GM12878 (cell line): ENCODE data around the gene ADCY7. TPM values are rescaled to one million over a fixed set of nuclear protein-coding genes. Genes with fewer than 3 reads are reported as not detected.

Experiments used
- ATAC-seq: fragments of 200-7000 bp; cut with Tn5 transposase; 3 replicates; pipeline ENCODE4 v1.9.1; 2020; ENCODE audit warnings: mild to moderate bottlenecking, moderate library complexity
- BruUV-seq: library from RNA; stranded (reverse); fragments of 400-500 nt; replicated peaks from 2 replicates; lab custom pipeline; 2021; lab: Mats Ljungman, UMichigan
- CTCF ChIA-PET: fragments of 300-600 bp; sonication (Branson Sonifier 250); formaldehyde crosslinking; extraction: SDS; loops from one replicate; lab custom pipeline; 2021; ENCODE audit warnings: inconsistent platforms; lab: Yijun Ruan, JAX
- POLR2A ChIA-PET: fragments of 350-600 bp; formaldehyde crosslinking; extraction: SDS; loops from one replicate; lab custom pipeline; 2021; ENCODE audit warnings: inconsistent platforms; lab: Charles Lee
- RAD21 ChIA-PET: fragments of 300-600 bp; sonication (Branson Sonifier 250); formaldehyde crosslinking; loops from one replicate; lab custom pipeline; 2023; ENCODE audit warnings: antibody characterized with exemption; ENCODE audit not compliant: unreplicated experiment; lab: Charles Lee
- SMC1A ChIA-PET: fragments of 300-600 bp; sonication (Branson Sonifier 250); formaldehyde crosslinking; loops from one replicate; lab custom pipeline; 2023; ENCODE audit not compliant: unreplicated experiment, uncharacterized antibody; lab: Charles Lee
- DNase-seq: peaks from one replicate; pipeline ENCODE4 v3.0.0-alpha.2; 2011; ENCODE audit warnings: low read depth, low spot score
- FAIRE-seq: peaks from 3 replicates; lab custom pipeline; 2011; peaks lifted over from hg19 to GRCh38; lab: Jason Lieb, UNC
- H2AFZ ChIP-seq: 2 replicates; pipeline ENCODE4 v1.6.0; 2011; ENCODE audit warnings: low read depth, low read length, control low read depth; ENCODE audit not compliant: control insufficient read depth
- H3K27ac ChIP-seq: 2 replicates; pipeline ENCODE4 v1.5.1; 2011; ENCODE audit warnings: control low read depth; ENCODE audit not compliant: control insufficient read depth, insufficient read depth
- H3K27me3 ChIP-seq, 2 experiments: replicated peaks in 1 of 2; 2 replicates each; pipeline versions ENCODE4 v1.6.0 to v1.6.1; 2011; ENCODE audit warnings: low read length in 1 of 2; ENCODE audit not compliant: control insufficient read depth in 2 of 2, insufficient read depth in 2 of 2
- H3K36me3 ChIP-seq, 2 experiments: 2 replicates each; pipeline ENCODE4 v1.5.1; 2011; ENCODE audit warnings: low read length in 1 of 2; ENCODE audit not compliant: control insufficient read depth in 2 of 2, insufficient read depth in 2 of 2
- H3K4me1 ChIP-seq: 2 replicates; pipeline ENCODE4 v1.6.1; 2011; ENCODE audit warnings: mild to moderate bottlenecking, low read length, moderate library complexity, mixed read lengths; ENCODE audit not compliant: control insufficient read depth, insufficient read depth
- H3K4me2 ChIP-seq: 2 replicates; pipeline ENCODE4 v1.6.0; 2011; ENCODE audit warnings: control low read depth; ENCODE audit not compliant: control insufficient read depth, insufficient read depth
- H3K4me3 ChIP-seq: fragments of 200-600 bp; sonication (generic); 2 replicates; pipeline ENCODE4 v1.5.1; 2016
- H3K79me2 ChIP-seq: 2 replicates; pipeline ENCODE4 v1.6.0; 2011; ENCODE audit warnings: low read length; ENCODE audit not compliant: control insufficient read depth, insufficient read depth
- H3K9ac ChIP-seq: 2 replicates; pipeline ENCODE4 v1.8.0; 2011; ENCODE audit warnings: low read length, control low read depth, mixed read lengths; ENCODE audit not compliant: control insufficient read depth, insufficient read depth
- H3K9me3 ChIP-seq: replicated peaks from 3 replicates; pipeline ENCODE4 v1.5.1; 2011; ENCODE audit warnings: mild to moderate bottlenecking, low read length; ENCODE audit not compliant: control insufficient read depth, insufficient read depth
- H4K20me1 ChIP-seq: 2 replicates; pipeline ENCODE4 v1.6.0; 2011; ENCODE audit not compliant: control insufficient read depth, insufficient read depth
- BCL11A ChIP-seq: IDR thresholded peaks from 2 replicates; pipeline ENCODE4 v1.6.1; 2011; ENCODE audit warnings: low read depth, low read length
- KLF5 ChIP-seq: fragments of 450-650 bp; IDR thresholded peaks from 2 replicates; pipeline ENCODE4 v1.6.1; 2014; ENCODE audit warnings: mild to moderate bottlenecking; ENCODE audit not compliant: partially characterized antibody
- NR2C2 ChIP-seq: IDR thresholded peaks from 2 replicates; pipeline ENCODE4 v1.6.1; 2011; ENCODE audit warnings: borderline replicate concordance, low read depth; ENCODE audit not compliant: control insufficient read depth, insufficient read length
- POLR2A ChIP-seq: IDR thresholded peaks from 2 replicates; pipeline ENCODE4 v1.6.1; 2011; ENCODE audit warnings: low read depth, mild to moderate bottlenecking, low read length
- WGBS: methylation state at CpG from one replicate; pipeline ENCODE4 v1.1.6; 2016; ENCODE audit warnings: low lambda C conversion rate; ENCODE audit not compliant: insufficient replicate concordance, insufficient coverage; ENCODE audit errors: missing lambda C conversion rate; 5-methylcytosine and 5-hydroxymethylcytosine counted together
- in situ Hi-C: fragments of 300-500 bp; cut with MboI; formaldehyde crosslinking; loops from 9 replicates; pipeline ENCODE4 v1.14.3; 2018; ENCODE audit warnings: mixed read lengths
- intact Hi-C: fragments of 100-400 bp; cut with micrococcal nuclease; formaldehyde crosslinking; loops from one replicate; pipeline ENCODE4 v1.14.2; 2022; ENCODE audit not compliant: unreplicated experiment
- polyA plus RNA-seq, 11 experiments: library from polyadenylated mRNA; depleted of rRNA in 4 of 11; unstranded in 6 of 11; stranded (reverse) in 5 of 11; fragments of >200 nt; fragmentation: Nextera tagmentation in 4 of 11; fragmentation: Illumina TruSeq in 1 of 11; extraction: Ambion mirVana in 4 of 11; extraction: Trizol in 1 of 11; gene quantifications; 1 replicate in 1 of 11; 2 replicates in 10 of 11; pipeline versions ENCODE4 v1.2.1 to v1.2.3, GENCODE V29; 2011 to 2016; ENCODE audit warnings: inconsistent platforms in 2 of 11, missing spikeins in 2 of 11, low read depth in 1 of 11
- total RNA-seq, 4 experiments: library from RNA; depleted of rRNA in 3 of 4; stranded (reverse); fragments of >200 nt in 3 of 4; fragmentation: Illumina TruSeq in 1 of 4; extraction: Trizol in 1 of 4; gene quantifications; 2 replicates each; pipeline versions ENCODE4 v1.2.1 to v1.2.3, GENCODE V29; 2013 to 2021
- TF ChIP-seq, protein P1 (sequence below): IDR thresholded peaks from 2 replicates; pipeline ENCODE4 v1.6.1; 2012; ENCODE audit warnings: mild to moderate bottlenecking, low read depth, low read length
- TF ChIP-seq, protein P2 (sequence below): fragments of 450-650 bp; IDR thresholded peaks from 2 replicates; pipeline ENCODE4 v1.6.1; 2016; ENCODE audit warnings: mild to moderate bottlenecking
- TF ChIP-seq, protein P3 (sequence below): IDR thresholded peaks from 2 replicates; pipeline ENCODE4 v1.6.1; 2011; ENCODE audit warnings: mild to moderate bottlenecking, low read depth, low read length, moderate library complexity; ENCODE audit not compliant: insufficient replicate concordance

Gene ADCY7
- total and polyA plus RNA-seq, 10 of the 15 experiments (the other 5 are each of a cell fraction or from before 2014, with no cell fraction given) = 1.2 to 87.9 (median 24.4) TPM

DNA sequence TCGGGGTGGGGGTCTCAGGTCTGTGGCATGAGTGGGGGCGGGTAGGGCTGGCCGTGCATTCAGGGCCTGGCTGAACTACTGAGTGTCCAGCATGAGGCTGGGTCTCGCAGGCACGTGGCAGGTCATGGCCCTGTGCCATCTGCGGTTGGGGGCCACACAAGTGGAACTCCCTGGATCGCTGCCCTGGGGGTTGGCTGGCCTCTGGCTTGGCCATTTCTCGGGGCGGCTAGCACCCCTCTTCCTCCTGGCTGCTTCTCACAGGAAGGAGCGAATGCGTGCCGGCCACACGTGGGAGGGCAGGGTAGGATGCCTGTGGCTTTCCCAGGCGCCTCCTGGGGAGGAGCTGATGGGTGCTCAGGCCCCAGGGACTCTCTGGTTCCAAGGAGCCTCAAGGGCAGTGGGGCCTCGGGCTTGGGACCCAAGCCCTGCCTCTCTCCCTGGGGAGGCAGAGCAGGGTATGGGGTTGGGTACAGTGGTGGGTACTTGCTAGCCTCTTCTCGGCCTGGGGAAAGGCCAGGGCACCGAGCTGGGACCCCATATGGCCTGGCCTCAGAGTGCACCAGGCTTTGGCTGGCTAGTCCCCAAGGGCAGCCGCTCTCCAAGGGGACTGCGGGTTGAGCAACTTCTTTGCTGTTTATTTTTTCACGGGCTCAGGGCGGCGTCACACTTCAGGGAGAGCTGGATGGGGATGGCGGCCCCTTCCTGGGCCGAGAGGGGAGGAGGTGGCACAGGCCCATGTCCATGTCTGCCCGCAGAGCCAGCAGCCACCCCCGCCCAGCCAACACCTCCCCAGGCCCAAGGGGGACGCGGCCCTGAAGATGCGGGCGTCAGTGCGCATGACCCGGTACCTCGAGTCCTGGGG, 37.5 kb downstream of the ADCY7 start:
- H3K79me2 ChIP-seq = no peaks in the 10 kb centered on the region
- no peaks in the 10 kb centered on the region for H3K9me3 ChIP-seq
- ChIA-PET POLR2A (no interaction called here), RAD21 (interaction anchor here (0.6 kb wide), 1 partner anchor 15 kb away, joined by 3 read pairs; no protein-coding TSS in a partner anchor), SMC1A (no interaction called here), CTCF (no interaction called here)
- H3K4me3 ChIP-seq = no peak overlapping the region
- no peak overlapping the region for H3K9ac ChIP-seq
- H3K4me1 ChIP-seq = no peaks in the 10 kb centered on the region
- intact Hi-C loops = no loop called here
- H4K20me1 ChIP-seq = no peaks in the 10 kb centered on the region
- no TSS peak for BruUV-seq
- in situ Hi-C loops = no loop called here
- WGBS = 91% methylated on average over 30 of the region's 33 CpGs
- no peak overlapping the region for H3K27ac ChIP-seq
- ATAC-seq (no peak), DNase-seq (no peak), FAIRE-seq (no peak)
- no peak overlapping the region for H2AFZ ChIP-seq
- H3K27me3 ChIP-seq = no peaks in the 10 kb centered on the region
- TF ChIP-seq POLR2A = peak; percentile 44
- TF ChIP-seq BCL11A = no peak
- no peak overlapping the region for H3K4me2 ChIP-seq
- peaks cover 8 to 18% of the 10 kb centered on the region in 2 experiments for H3K36me3 ChIP-seq

DNA sequence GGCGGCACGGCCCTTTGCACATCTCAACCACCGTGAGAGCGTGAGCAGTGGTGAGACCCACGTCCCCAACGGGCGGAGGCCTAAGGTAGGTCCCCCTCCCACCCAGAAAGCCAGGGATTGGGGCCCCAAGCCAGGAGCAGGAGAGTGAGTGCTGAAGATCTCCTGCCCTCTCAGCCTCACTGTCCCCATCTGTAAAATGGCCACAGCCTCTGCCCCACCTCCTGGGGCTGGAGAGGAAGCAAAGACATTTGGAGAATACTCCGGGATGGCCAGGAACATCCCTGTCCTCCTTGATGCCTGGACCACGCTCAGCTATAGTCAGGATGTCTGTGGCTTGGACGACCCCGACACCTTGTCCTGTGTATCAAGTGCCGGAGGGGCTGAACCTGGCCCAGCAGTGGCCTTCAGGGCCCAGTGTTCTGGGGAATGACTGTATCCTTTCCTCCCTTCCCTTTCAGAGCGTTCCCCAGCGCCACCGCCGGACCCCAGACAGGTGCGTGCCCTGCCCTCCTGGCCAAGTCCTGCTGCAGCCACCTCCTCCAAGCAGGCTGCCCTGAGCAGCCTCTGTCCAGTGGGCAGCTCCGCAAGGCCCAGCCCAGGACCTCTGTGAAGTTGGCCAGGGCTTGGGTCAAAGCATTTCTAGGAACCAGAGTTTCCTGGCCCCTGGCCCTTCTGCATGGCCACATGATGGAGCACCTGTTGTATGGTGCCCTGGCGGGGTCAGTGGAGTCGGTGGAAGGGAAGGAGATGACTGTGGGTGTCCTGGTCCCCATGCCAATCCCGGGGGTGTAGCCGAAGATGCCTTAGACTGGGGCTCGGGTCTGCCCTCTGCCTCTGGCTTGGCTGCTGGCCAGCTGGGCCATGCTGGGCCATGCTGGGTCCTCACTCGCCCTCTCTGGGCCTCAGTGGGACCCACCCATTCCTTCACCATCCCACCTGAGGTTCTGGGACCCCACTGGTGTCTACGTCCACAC, 38.4 kb downstream of the ADCY7 start:
- POLR2A ChIA-PET = no interaction called here
- intact Hi-C loops = no loop called here
- Histone ChIP-seq H3K27me3 (no peaks in the 10 kb centered on the region), H2AFZ (no peak overlapping the region), H3K4me1 (no peaks in the 10 kb centered on the region), H3K9me3 (no peaks in the 10 kb centered on the region), H3K27ac (no peak overlapping the region), H3K36me3 (peaks cover 8 to 10% of the 10 kb centered on the region in 2 experiments; a peak in 3 of 4 replicates), H4K20me1 (no peaks in the 10 kb centered on the region), H3K4me3 (no peak overlapping the region), H3K9ac (no peak overlapping the region), H3K79me2 (no peaks in the 10 kb centered on the region), H3K4me2 (no peak overlapping the region)
- FAIRE-seq = no peak
- no peak for DNase-seq
- CTCF ChIA-PET = interaction anchor here (1.2 kb wide), 1 partner anchor 26 kb away, joined by 3 read pairs; no protein-coding TSS in a partner anchor
- RAD21 ChIA-PET = no interaction called here
- SMC1A ChIA-PET = no interaction called here
- in situ Hi-C loops = no loop called here
- ATAC-seq = no peak
- WGBS = 98% methylated on average over 22 of the region's 25 CpGs
- BruUV-seq = no TSS peak
- TF ChIP-seq, protein P1, sequence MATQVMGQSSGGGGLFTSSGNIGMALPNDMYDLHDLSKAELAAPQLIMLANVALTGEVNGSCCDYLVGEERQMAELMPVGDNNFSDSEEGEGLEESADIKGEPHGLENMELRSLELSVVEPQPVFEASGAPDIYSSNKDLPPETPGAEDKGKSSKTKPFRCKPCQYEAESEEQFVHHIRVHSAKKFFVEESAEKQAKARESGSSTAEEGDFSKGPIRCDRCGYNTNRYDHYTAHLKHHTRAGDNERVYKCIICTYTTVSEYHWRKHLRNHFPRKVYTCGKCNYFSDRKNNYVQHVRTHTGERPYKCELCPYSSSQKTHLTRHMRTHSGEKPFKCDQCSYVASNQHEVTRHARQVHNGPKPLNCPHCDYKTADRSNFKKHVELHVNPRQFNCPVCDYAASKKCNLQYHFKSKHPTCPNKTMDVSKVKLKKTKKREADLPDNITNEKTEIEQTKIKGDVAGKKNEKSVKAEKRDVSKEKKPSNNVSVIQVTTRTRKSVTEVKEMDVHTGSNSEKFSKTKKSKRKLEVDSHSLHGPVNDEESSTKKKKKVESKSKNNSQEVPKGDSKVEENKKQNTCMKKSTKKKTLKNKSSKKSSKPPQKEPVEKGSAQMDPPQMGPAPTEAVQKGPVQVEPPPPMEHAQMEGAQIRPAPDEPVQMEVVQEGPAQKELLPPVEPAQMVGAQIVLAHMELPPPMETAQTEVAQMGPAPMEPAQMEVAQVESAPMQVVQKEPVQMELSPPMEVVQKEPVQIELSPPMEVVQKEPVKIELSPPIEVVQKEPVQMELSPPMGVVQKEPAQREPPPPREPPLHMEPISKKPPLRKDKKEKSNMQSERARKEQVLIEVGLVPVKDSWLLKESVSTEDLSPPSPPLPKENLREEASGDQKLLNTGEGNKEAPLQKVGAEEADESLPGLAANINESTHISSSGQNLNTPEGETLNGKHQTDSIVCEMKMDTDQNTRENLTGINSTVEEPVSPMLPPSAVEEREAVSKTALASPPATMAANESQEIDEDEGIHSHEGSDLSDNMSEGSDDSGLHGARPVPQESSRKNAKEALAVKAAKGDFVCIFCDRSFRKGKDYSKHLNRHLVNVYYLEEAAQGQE = no peak
- TF ChIP-seq NR2C2 (no peak), KLF5 (no peak)
- TF ChIP-seq, protein P2, sequence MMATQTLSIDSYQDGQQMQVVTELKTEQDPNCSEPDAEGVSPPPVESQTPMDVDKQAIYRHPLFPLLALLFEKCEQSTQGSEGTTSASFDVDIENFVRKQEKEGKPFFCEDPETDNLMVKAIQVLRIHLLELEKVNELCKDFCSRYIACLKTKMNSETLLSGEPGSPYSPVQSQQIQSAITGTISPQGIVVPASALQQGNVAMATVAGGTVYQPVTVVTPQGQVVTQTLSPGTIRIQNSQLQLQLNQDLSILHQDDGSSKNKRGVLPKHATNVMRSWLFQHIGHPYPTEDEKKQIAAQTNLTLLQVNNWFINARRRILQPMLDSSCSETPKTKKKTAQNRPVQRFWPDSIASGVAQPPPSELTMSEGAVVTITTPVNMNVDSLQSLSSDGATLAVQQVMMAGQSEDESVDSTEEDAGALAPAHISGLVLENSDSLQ = no peak
- TF ChIP-seq, protein P3, sequence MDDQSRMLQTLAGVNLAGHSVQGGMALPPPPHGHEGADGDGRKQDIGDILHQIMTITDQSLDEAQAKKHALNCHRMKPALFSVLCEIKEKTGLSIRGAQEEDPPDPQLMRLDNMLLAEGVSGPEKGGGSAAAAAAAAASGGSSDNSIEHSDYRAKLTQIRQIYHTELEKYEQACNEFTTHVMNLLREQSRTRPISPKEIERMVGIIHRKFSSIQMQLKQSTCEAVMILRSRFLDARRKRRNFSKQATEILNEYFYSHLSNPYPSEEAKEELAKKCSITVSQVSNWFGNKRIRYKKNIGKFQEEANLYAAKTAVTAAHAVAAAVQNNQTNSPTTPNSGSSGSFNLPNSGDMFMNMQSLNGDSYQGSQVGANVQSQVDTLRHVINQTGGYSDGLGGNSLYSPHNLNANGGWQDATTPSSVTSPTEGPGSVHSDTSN = no peak
